Bone marrow (tissue), 2 donors: ENCODE measurements around the gene DHRS7B.
"Not testable (repeated sequence)": the region's sequence is repeated elsewhere in the genome, so short reads cannot be mapped to it uniquely, and the experiment has no call there.

Experiments used
- DNase-seq, 2 donors: peaks; one replicate each; lab custom pipeline; 2025; lab: John Stamatoyannopoulos, UW

Gene DHRS7B

DNA sequence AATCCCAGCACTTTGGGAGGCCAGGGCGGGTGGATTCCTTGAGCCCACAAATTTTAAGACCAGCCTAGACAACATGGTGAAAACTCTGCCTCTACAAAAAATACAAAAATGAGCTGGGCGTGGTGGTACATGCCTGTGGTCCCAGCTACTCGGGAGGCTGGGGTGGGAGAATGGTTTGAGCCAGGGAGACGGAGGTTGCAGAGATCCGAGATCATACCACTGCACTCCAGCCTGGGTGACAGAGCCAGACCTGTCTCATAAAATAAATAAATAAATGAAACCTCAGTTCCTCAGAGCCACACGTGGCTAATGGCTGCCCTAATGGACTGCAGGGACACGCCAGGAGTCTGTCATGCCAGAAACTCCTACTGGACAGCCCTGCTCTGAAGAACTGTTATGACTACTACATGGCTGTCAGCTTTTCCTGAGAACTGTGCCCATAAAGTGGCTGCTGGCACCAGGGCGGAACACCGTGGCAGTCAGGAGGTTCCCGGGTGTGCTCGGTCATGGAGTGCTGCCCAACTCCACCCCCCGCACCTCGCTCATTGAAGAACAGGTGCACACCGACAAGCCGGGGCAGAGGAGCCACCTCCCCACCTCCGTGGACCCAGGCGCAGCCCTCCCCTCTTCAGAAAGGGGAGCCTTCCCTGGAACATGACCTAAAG, 82.9 kb downstream of the DHRS7B start:
- no peak for DNase-seq

DNA sequence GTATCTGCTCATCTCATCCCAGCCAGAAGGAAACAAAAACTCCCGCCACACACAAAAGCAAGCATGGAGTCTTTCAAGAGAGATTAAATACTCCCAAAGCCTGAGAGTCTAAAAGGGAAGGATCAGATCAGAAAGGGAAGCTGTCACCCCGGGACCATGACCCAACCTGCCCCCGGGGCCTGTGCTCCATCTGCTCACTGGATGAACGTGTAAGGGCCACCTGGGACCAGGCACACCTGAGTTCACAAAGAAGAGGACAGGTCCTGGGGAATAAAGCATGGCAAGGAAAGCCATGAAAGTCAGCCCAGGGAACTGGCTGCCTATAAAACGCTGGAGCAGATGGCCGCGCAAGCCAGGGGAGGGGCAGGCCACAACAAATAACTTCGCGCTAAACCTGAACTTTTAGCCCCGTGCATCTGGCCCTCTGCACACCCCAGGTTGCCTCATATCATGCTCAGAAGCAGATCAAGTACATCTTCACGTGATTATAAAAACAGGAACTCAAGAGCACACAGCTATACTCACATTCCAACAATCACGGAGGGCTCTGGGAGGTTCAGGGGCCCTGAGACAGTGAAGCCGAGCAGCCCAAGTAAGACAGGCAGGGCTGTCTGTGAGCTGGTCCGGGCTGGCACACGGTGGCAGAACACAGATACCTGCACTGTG, 83.8 kb downstream of the DHRS7B start:
- no peak for DNase-seq

DNA sequence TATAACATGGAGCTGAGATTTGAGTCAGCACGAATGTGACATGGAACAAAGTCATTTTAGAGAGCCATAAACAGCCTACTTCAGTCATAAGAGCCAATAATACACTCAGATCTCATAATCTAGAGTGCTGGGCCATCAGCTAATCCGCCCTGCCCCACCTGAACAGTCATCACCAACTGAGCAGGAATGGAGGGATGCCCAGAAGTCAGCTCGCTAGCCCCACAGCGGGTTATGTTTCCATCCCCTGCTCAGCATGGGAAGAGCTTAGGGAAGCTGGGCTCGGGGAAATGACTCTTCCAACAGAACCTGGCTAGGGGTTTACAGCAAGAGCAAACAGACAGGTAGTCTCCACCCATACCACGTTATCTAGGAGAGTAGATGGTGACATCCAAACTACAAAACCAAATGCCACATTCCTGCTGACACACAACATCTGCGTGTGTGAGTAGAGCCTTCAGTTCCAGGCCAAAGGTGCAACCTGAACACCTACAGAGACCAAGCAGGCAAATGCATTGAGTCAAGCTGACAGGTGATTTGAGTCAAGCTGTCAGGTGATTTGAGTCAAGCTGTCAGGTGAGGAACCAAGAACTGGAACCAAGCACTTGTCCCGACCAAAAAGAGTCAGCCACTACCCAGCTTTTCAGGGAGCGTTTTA, 85.2 kb downstream of the DHRS7B start:
- no peak for DNase-seq

DNA sequence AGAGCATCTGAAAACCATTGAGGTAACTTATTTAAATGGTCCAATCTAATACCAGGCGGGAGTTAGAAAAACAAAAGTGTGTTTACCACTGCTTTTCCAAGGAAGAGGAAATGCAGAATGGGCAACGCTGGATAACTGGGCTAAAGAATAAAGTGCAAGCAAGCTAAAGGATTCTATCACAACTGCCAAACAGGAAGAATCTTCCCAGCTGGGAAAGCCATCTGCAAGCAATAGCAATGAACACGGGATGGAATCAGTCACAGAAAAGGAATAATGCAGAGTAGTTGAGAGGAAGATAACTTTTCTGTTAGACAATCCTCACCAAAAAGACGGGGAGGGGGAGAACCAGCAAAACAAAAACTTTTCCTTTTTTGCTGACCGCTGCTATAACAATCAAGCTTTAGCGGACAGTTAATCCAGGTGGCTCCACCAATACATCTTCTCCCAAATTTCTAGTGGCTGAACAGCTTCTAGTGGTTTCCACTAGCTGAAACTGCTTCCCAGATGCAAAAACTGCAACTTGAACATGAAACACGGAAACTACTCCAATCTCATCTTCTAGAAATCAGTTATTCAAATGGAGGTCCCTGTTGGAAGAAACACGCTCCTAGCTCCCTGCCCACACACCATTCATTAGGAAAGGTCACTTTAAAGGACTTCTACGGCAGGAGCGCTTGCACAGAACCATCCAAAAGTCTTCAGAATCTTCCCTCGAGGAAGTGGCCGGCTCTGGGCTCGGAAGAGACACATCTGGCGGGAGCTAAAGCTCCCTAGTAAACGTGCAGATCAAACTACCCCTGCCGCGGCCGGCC, 86.3 kb downstream of the DHRS7B start:
- DNase-seq, result no peak

DNA sequence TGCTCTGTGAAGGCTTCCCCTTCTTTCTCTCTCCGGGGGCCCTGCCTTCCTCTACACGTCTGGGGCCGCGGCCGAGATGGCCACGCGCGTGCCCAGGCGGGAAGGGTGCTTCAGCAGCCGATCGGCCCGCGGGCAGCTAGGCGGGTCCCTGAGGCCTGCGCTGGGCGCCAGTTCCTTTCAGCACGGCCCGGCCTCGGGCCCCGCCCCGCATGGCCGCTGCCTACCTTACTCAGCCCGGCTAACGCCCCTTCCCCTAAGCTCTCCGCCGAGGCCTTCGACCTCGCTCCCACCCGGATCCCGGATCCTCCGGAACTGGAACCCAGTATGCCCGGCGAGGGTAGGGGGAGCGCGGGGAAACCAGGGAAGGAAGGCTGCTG, 86.9 kb downstream of the DHRS7B start:
- peak in 1 of 2 donors; percentile 86 for DNase-seq

DNA sequence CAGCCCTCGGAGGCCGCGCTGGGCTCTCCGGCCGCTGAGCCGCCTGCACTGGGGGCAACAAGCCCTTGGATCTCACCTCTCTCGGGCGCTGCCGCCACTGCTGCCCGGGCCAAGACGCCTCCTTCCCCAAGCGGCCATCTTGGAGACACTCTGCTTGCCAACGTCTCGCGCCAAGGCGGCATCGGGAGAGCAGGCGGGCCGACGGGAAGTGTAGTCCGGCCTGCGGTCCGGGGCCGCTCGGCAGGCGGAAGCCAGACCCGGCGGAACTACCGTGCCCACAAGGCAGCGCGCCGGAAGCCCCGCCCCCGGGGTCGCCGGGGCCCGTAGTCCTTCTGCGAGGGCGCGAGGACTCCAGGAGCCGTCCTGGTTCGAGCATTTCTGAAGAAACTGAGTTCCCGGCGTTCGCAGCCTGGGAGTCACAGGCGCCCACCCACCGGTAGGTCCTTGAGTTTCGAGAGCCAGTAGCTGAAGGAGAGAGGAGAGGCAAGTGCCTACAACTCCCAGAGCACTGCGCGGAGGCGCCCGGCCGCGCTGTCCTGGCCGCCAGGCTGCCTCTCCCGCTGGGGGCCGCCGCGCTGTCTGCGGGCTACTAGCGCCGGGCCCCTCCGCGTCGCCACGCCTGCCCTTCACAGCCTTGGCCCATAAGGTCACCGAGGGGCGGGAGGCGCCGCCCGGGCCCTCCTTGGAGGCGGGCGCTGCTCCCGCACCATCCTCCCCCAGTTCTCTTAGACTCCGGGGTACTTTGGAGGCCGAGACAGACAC, 87.4 kb downstream of the DHRS7B start, which contains the start of gene TMEM11:
TSS of gene TMEM11 (minus strand) at position 147 of the 762 bp plus-strand sequence. CDS start at position 138, 9 bp downstream.
- DNase-seq, result peak; percentile 87 to 89

DNA sequence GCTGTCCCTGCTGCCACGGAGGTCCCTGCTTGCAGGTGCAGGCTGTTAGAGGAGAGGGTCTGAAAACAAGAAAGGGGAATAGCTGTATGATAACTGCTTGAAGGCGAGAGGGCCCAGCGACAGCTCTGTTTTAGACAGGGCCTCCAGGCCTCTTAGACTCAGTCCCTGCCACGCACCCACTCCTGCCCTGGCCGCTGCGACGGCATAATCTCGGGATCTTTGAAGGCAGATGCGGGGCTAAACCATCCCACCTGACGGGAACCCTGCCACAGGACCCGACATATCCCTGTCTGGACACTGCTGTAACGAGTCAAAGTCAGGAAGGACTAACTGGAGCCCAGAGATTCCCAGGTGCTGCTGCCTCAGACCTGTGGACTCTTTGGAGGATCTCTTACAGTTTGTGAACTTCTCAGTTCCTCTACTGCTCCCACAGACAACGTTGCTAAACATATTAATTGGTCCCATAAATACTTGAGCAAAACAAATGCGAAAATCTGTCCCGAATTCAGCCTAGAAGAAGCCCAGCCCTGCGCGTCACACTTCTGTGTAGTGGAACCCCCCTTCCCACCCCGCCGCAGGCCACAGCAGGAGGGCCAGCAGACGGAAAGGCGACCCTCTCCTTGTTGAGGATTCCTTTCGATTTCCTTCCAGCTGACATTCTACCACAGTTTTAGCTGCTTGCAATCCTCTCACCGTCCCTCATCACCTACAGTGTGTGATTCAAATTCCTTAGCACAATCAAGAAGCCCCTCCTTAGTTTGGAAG, 88.2 kb downstream of the DHRS7B start:
- peak; percentile 5 to 63 for DNase-seq

DNA sequence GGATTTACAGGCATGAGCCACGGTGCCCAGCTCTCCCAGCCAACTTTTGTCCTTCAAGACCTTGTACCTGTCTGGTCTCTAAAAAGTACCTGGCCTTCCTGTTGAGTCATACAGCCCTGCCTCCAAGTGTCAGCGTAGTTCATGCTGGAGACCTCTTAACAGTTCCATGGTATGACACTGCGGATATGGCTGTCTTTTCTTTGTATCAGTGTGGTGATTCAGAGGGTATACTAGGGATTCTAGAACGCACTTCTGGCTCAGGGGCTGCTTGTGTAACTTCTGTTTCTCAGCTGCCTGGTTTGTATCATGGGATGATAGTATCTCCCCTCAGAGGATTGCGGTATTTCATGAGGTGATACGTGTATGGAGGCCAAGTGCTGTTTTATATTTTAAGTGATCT, 89.2 kb downstream of the DHRS7B start:
- DNase-seq, result no peak

DNA sequence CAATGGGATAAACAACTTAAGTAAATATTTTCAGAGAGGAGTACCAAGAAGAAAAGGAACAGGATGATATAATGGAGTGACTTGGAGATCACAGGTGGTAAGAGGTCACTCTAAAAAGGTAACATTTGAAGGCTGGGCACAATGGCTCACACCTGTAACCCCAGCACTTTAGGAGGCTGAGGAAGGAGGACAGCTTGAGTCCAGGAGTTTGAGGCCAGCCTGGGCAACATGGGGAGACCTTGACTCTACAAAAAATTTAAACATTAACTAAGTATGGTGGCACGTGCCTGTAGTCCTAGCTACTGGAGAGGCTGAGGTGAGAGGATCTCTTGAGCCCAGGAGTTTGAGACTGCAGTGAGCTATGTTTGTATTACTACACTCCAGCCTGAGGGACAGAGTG, 90.6 kb downstream of the DHRS7B start:
- DNase-seq, result no peak

DNA sequence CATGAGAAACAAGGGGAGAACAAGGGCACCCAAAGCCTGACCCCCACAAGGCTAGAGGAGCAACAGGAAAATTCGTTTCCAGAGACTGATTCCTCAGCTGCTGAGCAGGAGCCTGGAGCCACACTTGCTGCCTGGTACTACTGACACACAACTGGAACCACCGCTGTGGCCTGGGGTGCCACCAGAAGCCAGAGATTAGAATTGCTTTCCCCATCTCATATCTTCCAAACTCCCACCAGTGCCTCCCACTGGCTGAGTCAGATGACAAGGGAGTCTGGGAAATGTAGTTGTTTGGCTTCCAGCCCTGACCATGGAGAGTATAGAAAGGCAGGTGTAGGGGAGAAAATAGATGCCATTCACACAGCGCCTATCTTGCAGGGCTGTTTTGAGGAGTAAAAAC, 91.3 kb downstream of the DHRS7B start:
- DNase-seq, result no peak

DNA sequence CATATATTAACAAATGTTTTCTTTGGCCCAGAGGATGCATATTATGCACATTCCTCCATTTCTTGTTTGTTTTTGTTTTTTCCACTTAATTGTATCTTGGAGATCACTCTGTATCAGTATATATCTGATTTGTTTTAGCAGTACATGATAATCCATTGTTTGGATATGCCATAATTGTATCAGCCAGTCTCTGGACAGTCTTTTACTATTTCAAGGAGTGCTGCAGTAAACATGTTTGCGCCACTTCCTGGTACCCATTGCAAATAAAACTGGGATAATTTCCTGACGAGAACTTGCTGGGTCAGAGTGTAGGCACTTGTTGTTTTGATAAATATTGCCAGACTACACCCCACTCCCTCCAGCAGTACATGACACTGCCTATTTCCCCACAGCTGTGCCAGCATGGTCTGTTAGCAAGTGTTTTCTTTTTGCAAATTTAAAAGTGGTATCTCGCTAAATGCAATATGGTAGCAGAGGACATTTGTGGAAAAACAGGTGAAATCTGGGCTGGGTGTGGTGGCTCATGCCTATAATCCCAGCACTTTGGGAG, 92.1 kb downstream of the DHRS7B start:
- DNase-seq, result no peak

DNA sequence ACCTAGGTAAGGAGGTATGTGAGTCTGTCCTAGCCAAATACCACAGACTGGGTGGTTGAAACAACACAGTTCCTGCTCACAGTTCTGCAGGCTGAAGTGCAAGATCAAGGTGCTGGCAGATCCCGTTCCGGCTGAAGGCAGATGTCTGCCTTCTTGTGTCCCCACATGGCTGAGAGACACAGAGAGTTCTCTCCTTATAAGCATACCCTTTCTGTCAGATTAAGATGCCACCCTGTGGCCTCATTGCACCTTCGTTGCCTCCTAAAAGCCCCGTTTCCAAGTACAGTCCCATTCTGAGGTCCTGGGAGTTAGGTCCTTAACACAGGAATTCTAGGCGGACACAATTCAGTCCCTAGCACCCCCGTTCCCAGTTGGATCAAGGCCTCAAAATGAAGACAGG, 96.3 kb downstream of the DHRS7B start:
- no peak for DNase-seq

DNA sequence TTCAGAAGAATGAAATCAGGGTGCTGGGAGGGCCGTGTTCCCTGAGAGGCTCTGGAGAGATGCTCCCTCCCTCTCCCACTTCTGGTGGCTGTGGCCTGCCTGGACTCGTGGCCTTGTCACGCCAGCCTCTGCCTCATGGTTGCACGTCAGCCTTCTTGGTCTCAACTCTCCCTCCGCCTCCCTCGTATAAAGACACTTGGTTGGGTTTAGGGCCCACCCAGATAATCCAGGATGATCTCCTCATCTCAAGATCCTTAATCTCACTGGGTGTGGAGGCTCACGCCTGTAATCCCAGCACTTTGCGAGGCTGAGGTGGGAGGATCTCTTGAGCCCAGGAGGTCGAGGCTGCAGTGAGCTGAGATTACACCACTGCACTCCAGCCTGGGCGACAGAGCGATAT, 100.5 kb downstream of the DHRS7B start:
- not testable (repeated sequence) for DNase-seq

DNA sequence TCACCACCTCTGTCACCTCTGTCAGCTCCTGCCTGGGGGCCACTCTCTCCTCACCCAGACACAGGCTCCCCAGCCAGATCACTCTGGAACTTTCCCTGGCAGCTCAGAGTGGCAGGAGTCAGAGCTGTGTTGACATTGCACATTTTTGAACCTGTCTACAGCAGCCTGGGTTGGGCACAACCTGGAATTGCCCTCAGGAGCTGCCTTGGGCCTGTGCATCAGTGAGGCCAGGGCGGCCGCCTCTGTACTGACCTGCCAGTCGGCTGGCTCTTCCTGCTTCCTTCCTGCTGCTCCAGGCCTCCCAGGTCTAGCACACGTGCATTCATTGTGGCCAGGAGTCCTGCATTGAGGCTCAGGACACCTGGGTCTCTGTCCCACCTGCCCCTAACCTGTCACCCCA, 101.3 kb downstream of the DHRS7B start:
- DNase-seq, result no peak

DNA sequence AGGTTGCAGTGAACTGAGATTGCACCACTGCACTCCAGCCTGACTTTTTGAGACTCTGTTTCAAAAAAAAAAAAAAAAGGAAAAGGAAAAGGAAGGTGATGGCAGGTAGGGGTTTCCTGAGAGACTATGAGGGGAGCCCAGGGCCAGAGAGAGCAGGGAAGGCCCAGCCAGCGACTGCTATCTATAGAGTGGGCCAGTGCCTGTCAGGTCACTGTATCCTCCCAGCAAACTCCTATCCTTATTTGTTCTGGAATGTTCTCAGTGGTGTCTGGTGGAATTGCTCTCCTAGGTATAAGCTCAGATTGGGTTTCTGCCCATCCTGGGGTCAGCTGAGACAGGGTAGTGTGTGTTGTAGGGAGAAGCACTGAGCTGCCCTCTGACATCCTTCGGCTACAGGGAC, 102.1 kb downstream of the DHRS7B start:
- no peak for DNase-seq

DNA sequence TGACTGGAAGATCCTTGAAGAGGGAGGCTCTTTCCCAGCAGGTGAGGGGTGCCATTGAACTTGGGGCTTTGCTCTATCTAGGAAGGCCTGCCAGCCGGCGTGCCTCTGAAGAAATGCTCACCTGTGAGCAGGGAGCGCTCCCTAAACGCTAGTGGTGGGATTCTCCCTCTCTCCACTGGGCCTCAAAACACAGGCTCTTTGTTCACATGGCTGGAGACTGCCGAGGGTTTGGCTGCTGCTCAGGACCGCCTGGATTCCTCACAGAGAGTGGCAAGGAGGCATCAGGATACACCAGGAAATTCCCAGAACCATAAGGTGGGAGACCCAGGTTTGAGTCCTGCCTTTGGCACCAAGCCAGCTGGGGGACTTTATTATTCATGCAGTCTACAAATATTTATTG, 104.8 kb downstream of the DHRS7B start:
- no peak for DNase-seq

DNA sequence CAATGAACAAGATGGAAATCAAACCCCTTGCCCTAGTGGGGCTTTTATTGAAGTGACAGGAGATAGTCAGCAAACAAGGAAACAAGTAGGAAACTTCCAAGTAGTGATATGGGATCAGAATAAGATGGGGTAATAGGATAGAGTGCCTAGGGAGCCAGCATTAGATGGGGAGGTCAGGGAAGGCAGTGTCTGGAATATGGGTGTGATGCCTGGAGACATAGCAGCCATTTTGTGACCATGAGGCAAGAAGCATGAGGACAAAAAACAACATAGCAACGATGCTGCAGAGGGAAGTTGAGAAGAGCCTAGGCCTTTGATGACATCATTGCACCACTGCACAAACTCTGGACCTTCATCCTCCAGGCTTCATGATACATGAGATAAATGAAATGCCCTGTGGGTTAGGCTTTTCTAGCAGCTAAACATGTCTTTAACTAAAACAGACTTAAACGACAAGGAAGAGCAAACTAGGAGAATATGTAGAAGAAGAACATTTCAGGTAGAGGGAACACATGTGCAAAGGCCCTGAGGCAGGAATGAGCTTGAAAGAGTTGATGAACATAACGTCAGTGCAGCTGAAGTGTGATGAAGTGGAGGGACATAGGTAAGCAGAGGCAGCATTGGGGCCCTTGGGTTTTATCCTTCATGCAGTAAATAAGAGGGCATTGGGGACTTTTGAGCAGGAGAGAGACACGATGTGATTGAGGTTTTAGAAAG, 105.4 kb downstream of the DHRS7B start:
- no peak for DNase-seq

DNA sequence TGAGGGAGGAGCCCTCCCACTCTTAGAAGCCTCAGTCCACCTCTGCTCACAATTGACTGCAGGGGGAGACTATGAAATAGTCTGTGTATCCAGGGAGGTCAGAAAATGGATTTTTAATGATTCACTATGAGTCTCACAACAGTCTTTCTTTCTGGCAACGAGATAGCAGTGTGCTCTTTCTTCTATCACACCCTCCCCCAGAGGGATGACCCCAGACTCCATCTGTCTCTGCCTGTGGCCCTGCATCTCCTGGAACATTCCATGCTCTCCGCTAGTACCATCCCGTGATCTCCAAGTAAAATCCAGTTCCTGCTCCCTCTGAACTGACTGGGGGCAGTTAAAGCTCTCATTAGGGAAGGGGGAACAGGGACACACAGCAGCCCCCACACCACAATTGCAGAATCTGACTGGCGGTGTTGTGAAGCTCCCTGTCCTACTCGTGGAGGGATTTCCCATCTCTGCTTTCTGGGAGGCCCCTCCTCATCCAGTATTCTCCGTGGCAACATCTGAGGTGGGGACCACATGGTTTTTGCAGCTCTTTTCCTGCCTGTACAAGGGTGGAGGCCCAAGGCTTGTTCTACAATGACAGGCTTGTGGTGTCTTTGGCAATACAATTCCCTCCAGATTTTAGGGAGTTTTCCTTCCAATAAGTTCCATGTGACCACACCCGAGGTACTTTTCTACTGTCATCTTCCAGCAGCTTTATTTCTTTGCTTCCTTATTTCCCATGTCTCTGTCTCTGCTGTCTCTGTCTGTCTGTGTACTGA, 107.0 kb downstream of the DHRS7B start:
- no peak for DNase-seq

DNA sequence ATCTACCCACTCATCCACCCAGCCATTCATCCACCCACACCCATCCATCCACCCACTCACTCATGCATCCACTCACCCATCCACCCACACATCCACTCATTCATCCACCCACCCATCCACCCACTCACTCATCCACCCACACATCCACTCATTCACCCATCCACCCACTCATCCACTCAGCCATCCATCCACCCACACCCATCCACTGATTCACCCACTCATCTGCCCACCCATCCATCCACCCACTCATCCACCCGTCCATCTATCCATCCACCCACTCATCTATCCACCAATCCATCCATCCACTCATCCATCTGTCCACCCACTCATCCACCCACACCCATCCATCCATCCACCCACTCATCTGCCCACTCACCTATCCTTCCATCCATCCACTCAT, 109.2 kb downstream of the DHRS7B start:
- no peak for DNase-seq
